ENCODE measurements around the gene COL1A2.

The COL1A2 gene

GRCh38 chr7:94397722-94398121 lies 3.0 kb downstream of the COL1A2 start:
- Histone ChIP-seq H3K9me3 (no peaks in the 10 kb centered on the region), H3K27me3 (peaks cover 6% of the 10 kb centered on the region), H3K36me3 (no peaks in the 10 kb centered on the region), H3K4me3 (ENCODE audit: low read depth, low read length) (no peak overlapping the region), H3K4me1 (no peaks in the 10 kb centered on the region)
- TF ChIP-seq CTCF (IDR thresholded peaks at IDR 0.05; ENCODE audit: low read depth, low read length): no peak
- DNase-seq: no peak

DNA sequence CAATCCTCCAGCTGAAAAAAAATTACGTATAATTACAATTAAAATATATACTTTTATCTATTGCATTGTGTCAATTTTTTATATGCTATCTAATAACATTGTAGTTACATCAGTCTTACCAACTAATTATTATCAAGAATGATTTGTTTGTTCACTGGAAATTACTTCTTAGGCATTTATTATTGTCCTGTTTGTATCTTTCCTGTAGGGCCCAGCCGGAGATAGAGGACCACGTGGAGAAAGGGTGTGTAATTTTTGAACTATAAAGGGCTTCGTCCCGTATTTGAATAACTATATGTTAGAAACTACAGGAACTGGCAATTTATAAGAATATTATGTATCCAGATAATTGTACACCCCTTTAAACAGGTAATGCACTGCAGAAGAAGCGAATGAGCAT lies 4.1 kb downstream of the COL1A2 start:
- Histone ChIP-seq H3K36me3 (no peaks in the 10 kb centered on the region), H3K4me1 (no peaks in the 10 kb centered on the region), H3K4me3 (ENCODE audit: low read depth, low read length) (no peak overlapping the region), H3K27me3 (peaks cover 11% of the 10 kb centered on the region), H3K9me3 (no peaks in the 10 kb centered on the region)
- DNase-seq: no peak
- no peak for TF ChIP-seq CTCF (IDR thresholded peaks at IDR 0.05; ENCODE audit: low read depth, low read length)

- no peak for DNase-seq
- no peak overlapping the region for H3K4me3 ChIP-seq (ENCODE audit: low read depth, low read length)
- no peaks in the 10 kb centered on the region for H3K4me1 ChIP-seq
- H3K27me3 ChIP-seq: peaks cover 11% of the 10 kb centered on the region
- H3K9me3 ChIP-seq: no peaks in the 10 kb centered on the region
- TF ChIP-seq CTCF (IDR thresholded peaks at IDR 0.05; ENCODE audit: low read depth, low read length): no peak
- no peaks in the 10 kb centered on the region for H3K36me3 ChIP-seq
These were observed 5.3 kb downstream of the COL1A2 start for GRCh38 chr7:94400022-94400421.

GRCh38 chr7:94400643-94401427 lies 6.1 kb downstream of the COL1A2 start:
- H3K4me3 ChIP-seq (ENCODE audit: low read depth, low read length): no peak overlapping the region
- no peaks in the 10 kb centered on the region for H3K9me3 ChIP-seq
- TF ChIP-seq CTCF (IDR thresholded peaks at IDR 0.05; ENCODE audit: low read depth, low read length): no peak
- H3K27me3 ChIP-seq: peaks cover 11% of the 10 kb centered on the region
- no peak for DNase-seq
- no peaks in the 10 kb centered on the region for H3K36me3 ChIP-seq
- no peaks in the 10 kb centered on the region for H3K4me1 ChIP-seq

GRCh38 chr7:94401428-94401814 lies 6.7 kb downstream of the COL1A2 start:
- H3K27me3 ChIP-seq: peaks cover 10% of the 10 kb centered on the region
- TF ChIP-seq CTCF (IDR thresholded peaks at IDR 0.05; ENCODE audit: low read depth, low read length): no peak
- H3K36me3 ChIP-seq: no peaks in the 10 kb centered on the region
- DNase-seq: no peak
- H3K9me3 ChIP-seq: no peaks in the 10 kb centered on the region
- no peaks in the 10 kb centered on the region for H3K4me1 ChIP-seq
- no peak overlapping the region for H3K4me3 ChIP-seq (ENCODE audit: low read depth, low read length)

GRCh38 chr7:94403546-94403945 lies 8.9 kb downstream of the COL1A2 start:
- TF ChIP-seq CTCF (IDR thresholded peaks at IDR 0.05; ENCODE audit: low read depth, low read length): no peak
- no peak for DNase-seq
- H3K9me3 ChIP-seq: no peaks in the 10 kb centered on the region
- no peaks in the 10 kb centered on the region for H3K4me1 ChIP-seq
- no peaks in the 10 kb centered on the region for H3K36me3 ChIP-seq
- no peak overlapping the region for H3K4me3 ChIP-seq (ENCODE audit: low read depth, low read length)
- H3K27me3 ChIP-seq: peaks cover 15% of the 10 kb centered on the region

Measured in BE2C (cell line).